ENCODE data around the gene AGTR1.

- TF ChIP-seq FOXM1 (IDR thresholded peaks at IDR 0.05; ENCODE audit: borderline replicate concordance) (no peak), L3MBTL2 (conservative IDR thresholded peaks at IDR 0.05) (no peak), CTBP1 (IDR thresholded peaks at IDR 0.05; ENCODE audit: borderline replicate concordance) (no peak), SUZ12 (IDR thresholded peaks at IDR 0.05) (no peak), ZNF384 (IDR thresholded peaks at IDR 0.05) (no peak), SP1 (IDR thresholded peaks at IDR 0.05) (no peak), PKNOX1 (IDR thresholded peaks at IDR 0.05) (no peak), TARDBP (IDR thresholded peaks at IDR 0.05) (no peak), HDGF (IDR thresholded peaks at IDR 0.05; ENCODE audit: borderline replicate concordance) (no peak), ARNT (IDR thresholded peaks at IDR 0.05) (no peak), BHLHE40 (IDR thresholded peaks at IDR 0.05; ENCODE audit: borderline replicate concordance) (no peak), FOXK2 (IDR thresholded peaks at IDR 0.05) (no peak)
Observed at GRCh38 chr3:148789906-148790305, 92.2 kb downstream of the AGTR1 start.

Measured in HEK293T (cell line).